Measurements from ENCODE around the gene PCBD2. TPM values are rescaled to one million over a fixed set of nuclear protein-coding genes. Genes with fewer than 3 reads are reported as not detected.

PCBD2 gene
- total and polyA plus RNA-seq, 2 of the 8 experiments (the other 6 are each of a cell fraction or from before 2014, with no cell fraction given) = 4.8 to 10.3 TPM

- no peak for DNase-seq (ENCODE audit: low read depth in 1 of 2, low spot score in 2 of 2)
- peaks cover 3% of the 10 kb centered on the region; the same call in 1 of the 2 replicates for H3K23me2 ChIP-seq (ENCODE audit: low read depth, low read length)
- H3K4ac ChIP-seq (replicated peaks; ENCODE audit: insufficient read length, low read depth, low read length) = no peak overlapping the region
- no peak overlapping the region for H2BK12ac ChIP-seq (ENCODE audit: low read depth, low read length)
- H4K20me1 ChIP-seq (replicated peaks in 1 of 2; ENCODE audit: control insufficient read depth in 1 of 2, insufficient read depth in 2 of 2, low read length in 2 of 2) = no peaks in the 10 kb centered on the region
- H3K9ac ChIP-seq (replicated peaks in 1 of 4; ENCODE audit: extremely low read depth in 1 of 4, low read depth in 3 of 4, low read length in 3 of 4) = no peak overlapping the region
- H3K36me3 ChIP-seq (ENCODE audit: control insufficient read depth in 2 of 4, insufficient read depth in 4 of 4, low read length in 3 of 4) = no peaks in the 10 kb centered on the region
- H3K9me3 ChIP-seq (ENCODE audit: insufficient read depth in 2 of 2, low read depth in 1 of 2, low read length in 1 of 2) = no peaks in the 10 kb centered on the region
- H2BK120ac ChIP-seq (replicated peaks; ENCODE audit: low read depth, low read length) = no peak overlapping the region
- H3K18ac ChIP-seq (ENCODE audit: extremely low read depth, low read length) = no peak overlapping the region
- no peak overlapping the region for H2BK15ac ChIP-seq (ENCODE audit: low read length)
- no peak for TF ChIP-seq E2F6 (IDR thresholded peaks at IDR 0.05)
- no peak for TF ChIP-seq PHF8 (conservative IDR thresholded peaks at IDR 0.05; ENCODE audit: low read depth, low read length)
- no peak for TF ChIP-seq CREB1 (IDR thresholded peaks at IDR 0.05)
- no peak for TF ChIP-seq SIX5 (IDR thresholded peaks at IDR 0.05; ENCODE audit: low read depth, low read length)
- no peak for TF ChIP-seq EGR1 (IDR thresholded peaks at IDR 0.05; ENCODE audit: borderline replicate concordance, low read depth, low read length)
- no peak for TF ChIP-seq SUZ12 (IDR thresholded peaks at IDR 0.05; ENCODE audit: low read length)
- TF ChIP-seq RXRA (IDR thresholded peaks at IDR 0.05; ENCODE audit: insufficient read depth, low read depth, low read length) = no peak
- TF ChIP-seq POLR2A (IDR thresholded peaks at IDR 0.05; ENCODE audit: control extremely low read depth in 1 of 2, low read depth in 2 of 2, low read length in 2 of 2) = no peak
- no peak for TF ChIP-seq RFX5 (IDR thresholded peaks at IDR 0.05; ENCODE audit: borderline replicate concordance, low read depth, low read length)
- TF ChIP-seq GTF2F1 (IDR thresholded peaks at IDR 0.05; ENCODE audit: borderline replicate concordance, low read depth, low read length) = no peak
- TF ChIP-seq NRF1 (IDR thresholded peaks at IDR 0.05; ENCODE audit: low read depth, low read length) = no peak
- FAIRE-seq = no peak
- WGBS, 2 experiments (ENCODE audit: extremely low coverage in 1 of 2, insufficient coverage in 1 of 2, insufficient read length in 1 of 2, insufficient replicate concordance in 2 of 2, low coverage in 1 of 2, low lambda C conversion rate in 2 of 2, missing lambda C conversion rate in 1 of 2) = 90% methylated on average over 10 of the region's 10 CpGs; no CpG with 5 or more reads in 1 of the 2 experiments
- H4K8ac ChIP-seq (ENCODE audit: extremely low read depth, insufficient read depth, low read length) = no peak overlapping the region
- no peaks in the 10 kb centered on the region for H3K79me1 ChIP-seq (ENCODE audit: low read depth, low read length)
- H2BK5ac ChIP-seq (ENCODE audit: low read depth, low read length) = no peak overlapping the region
- no peaks in the 10 kb centered on the region for H3K79me2 ChIP-seq (ENCODE audit: control insufficient read depth in 1 of 2, insufficient read depth in 2 of 2, low read length in 2 of 2)
- ChIA-PET CTCF (ENCODE audit: partially characterized antibody) (interaction anchor here (0.6 to 3.7 kb wide), 8 partner anchors 11 to 393 kb away, joined by 3 to 18 read pairs (median 4); no protein-coding TSS in a partner anchor), POLR2A (ENCODE audit: partially characterized antibody) (interaction anchor here (0.8 to 5.8 kb wide), 5 partner anchors 9 to 57 kb away, joined by 3 to 54 read pairs (median 4); partner anchors contain the start of genes C5orf24 and TXNDC15)
- no peak overlapping the region for H3K56ac ChIP-seq (replicated peaks; ENCODE audit: insufficient read length, low read depth, low read length)
- H2AFZ ChIP-seq (ENCODE audit: low read length) = no peak overlapping the region
- H3K23ac ChIP-seq (ENCODE audit: insufficient read length) = no peak overlapping the region
- no peak overlapping the region for H3K4me3 ChIP-seq (ENCODE audit: extremely low read depth in 1 of 4, insufficient read depth in 2 of 4, low read depth in 3 of 4, low read length in 4 of 4)
- H2BK20ac ChIP-seq (ENCODE audit: low read length) = no peak overlapping the region
- H4K5ac ChIP-seq (ENCODE audit: insufficient read length, low read depth, low read length) = no peak overlapping the region
- peaks cover 0 to 4% (median 0%) of the 10 kb centered on the region in 4 experiments; a peak in 3 of 7 replicates for H3K4me1 ChIP-seq (replicated peaks in 1 of 4; ENCODE audit: control insufficient read depth in 3 of 4, insufficient read depth in 4 of 4, low read length in 3 of 4)
- H3K27me3 ChIP-seq (replicated peaks in 1 of 4; ENCODE audit: control insufficient read depth in 3 of 4, extremely low read depth in 1 of 4, insufficient read depth in 3 of 4, low read length in 3 of 4) = no peaks in the 10 kb centered on the region
- H4K91ac ChIP-seq (replicated peaks; ENCODE audit: insufficient read length, low read length) = no peak overlapping the region
- H2AK5ac ChIP-seq (ENCODE audit: low read depth, low read length) = no peak overlapping the region
- H3K27ac ChIP-seq (ENCODE audit: low read depth, low read length) = no peak overlapping the region
- no peak overlapping the region for H3K4me2 ChIP-seq (ENCODE audit: insufficient read depth in 1 of 2, low read depth in 2 of 2, low read length in 2 of 2)
- H3K14ac ChIP-seq (ENCODE audit: insufficient read length) = no peak overlapping the region
Observed at GRCh38 chr5:134902071-134902801, 2.7 kb upstream of the PCBD2 start.
